Measurements from ENCODE around the gene SLC25A41.

GRCh38 chr19:6406401-6406800 lies 27.2 kb downstream of the SLC25A41 start:
- no peak for TF ChIP-seq CTCF (conservative IDR thresholded peaks at IDR 0.05)
- no peak for TF ChIP-seq ZFX (IDR thresholded peaks at IDR 0.05)

Measured in C4-2B (cell line).